GM10266 (cell line): Measurements from ENCODE around the gene MIOS.

Source experiments
- DNase-seq: peaks from one replicate; pipeline ENCODE4 v3.0.0; 2012; ENCODE audit errors: extremely low spot score
- TF ChIP-seq, protein P1 (sequence below): IDR thresholded peaks from 2 replicates; pipeline ENCODE4 v1.5.1; 2012; ENCODE audit warnings: mild to moderate bottlenecking, low read depth; ENCODE audit not compliant: control insufficient read depth, insufficient read depth; ENCODE audit errors: missing control alignments

MIOS gene

DNA sequence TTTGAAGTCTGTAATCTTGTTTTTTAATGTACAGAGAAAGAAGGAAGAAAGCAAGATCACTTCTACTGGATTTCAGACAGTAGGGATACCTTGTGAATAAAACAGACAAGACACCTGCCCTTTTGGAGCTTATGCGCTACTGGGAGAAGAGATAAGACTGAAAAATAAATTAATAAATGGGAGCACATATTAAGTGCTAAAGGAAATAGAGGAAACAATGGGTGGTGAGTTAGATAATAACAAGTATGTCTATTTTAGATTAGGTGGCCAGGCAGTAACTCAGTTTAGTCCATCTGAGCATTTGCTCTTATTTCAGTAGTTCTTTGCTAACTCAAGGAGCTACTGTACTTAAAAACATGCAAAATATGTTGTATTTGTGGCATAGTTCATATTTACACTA is 15.9 kb downstream of the MIOS start:
- TF ChIP-seq, protein P1, sequence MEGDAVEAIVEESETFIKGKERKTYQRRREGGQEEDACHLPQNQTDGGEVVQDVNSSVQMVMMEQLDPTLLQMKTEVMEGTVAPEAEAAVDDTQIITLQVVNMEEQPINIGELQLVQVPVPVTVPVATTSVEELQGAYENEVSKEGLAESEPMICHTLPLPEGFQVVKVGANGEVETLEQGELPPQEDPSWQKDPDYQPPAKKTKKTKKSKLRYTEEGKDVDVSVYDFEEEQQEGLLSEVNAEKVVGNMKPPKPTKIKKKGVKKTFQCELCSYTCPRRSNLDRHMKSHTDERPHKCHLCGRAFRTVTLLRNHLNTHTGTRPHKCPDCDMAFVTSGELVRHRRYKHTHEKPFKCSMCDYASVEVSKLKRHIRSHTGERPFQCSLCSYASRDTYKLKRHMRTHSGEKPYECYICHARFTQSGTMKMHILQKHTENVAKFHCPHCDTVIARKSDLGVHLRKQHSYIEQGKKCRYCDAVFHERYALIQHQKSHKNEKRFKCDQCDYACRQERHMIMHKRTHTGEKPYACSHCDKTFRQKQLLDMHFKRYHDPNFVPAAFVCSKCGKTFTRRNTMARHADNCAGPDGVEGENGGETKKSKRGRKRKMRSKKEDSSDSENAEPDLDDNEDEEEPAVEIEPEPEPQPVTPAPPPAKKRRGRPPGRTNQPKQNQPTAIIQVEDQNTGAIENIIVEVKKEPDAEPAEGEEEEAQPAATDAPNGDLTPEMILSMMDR, result no peak
- no peak for DNase-seq

DNA sequence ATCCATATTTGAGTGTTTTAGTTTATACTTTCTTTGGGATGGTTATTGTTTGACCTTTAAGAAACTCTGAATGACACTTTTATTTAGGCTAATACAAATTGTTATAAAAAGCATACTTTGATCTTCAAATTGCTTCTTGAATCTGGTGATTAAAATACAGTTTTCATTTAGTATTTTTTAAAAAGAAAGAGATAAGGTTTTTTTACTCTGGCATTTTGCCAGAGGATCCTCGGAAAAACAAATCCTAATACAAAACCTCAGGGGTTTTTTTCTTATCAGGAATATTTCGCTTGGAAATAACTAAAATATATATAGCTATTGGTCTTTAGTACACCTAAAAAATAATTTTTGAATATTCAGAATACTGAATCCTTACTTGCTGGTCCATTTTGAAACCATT is 17.0 kb downstream of the MIOS start:
- TF ChIP-seq, protein P1, result no peak
- no peak for DNase-seq

DNA sequence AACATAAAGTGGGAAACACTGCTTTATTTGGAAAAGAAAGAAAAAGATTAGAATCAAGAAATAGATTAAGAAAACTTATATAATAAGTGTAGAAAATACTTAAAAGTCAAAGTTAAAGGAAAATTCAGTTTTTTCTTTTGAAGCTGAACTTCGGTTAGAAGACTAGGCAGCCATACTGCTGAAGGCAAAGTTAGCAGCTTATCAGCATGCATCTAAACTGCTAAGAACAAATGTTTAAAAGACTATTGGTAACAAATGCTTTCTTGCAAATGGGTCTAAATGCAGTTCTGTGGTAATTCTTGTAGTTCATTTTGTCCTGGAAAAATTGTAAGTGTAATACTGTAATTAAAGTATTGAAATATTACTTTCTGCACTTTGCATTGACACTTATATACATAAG is 18.0 kb downstream of the MIOS start:
- no peak for DNase-seq
- TF ChIP-seq, protein P1, result no peak

DNA sequence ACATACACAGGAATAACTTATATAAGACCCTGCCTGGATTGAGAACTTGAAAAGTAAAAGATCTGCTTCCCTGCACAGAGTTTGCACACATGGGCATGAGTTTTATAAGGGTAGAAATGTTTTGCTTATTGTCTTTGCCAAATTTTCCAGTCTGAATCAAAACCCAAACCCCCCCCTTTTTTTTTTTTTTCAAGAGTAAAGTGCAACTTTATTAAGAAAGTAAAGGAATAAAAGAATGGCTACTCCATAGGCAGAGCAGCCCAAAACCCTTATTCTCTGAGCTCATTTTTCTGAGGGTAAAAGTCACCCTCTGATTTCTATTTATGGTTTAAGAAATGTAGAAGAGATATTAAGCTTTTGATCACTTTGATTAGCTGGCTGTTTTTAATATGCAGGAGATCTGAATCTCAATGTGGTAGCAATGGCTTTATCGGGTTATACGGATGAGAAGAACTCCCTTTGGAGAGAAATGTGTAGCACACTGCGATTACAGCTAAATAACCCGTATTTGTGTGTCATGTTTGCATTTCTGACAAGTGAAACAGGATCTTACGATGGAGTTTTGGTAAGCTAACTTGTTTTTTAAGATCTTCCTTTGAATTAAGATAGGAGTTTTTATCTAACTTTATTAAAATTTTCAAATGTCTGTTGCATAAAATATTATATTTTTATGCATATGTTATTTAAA is 18.7 kb downstream of the MIOS start:
- TF ChIP-seq, protein P1, result no peak
- no peak for DNase-seq

DNA sequence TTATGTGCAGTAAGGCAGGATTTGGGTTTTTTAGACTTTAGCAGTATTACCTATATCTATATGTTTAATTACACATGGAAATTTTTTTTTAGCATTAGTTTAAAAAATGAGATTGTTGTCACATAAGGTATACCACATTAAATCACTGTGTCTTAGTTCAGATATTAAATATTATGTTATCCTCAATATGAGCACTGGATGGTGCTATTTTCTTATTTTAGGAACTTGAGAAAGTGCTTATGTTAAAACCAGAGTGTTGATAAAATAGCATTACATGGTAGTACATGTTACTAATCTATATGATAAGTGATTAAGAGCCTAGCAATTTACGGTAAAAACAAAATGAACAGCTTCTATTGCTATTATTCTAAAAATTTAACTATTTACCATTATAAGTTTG is 28.8 kb downstream of the MIOS start:
- TF ChIP-seq, protein P1, result no peak
- no peak for DNase-seq

DNA sequence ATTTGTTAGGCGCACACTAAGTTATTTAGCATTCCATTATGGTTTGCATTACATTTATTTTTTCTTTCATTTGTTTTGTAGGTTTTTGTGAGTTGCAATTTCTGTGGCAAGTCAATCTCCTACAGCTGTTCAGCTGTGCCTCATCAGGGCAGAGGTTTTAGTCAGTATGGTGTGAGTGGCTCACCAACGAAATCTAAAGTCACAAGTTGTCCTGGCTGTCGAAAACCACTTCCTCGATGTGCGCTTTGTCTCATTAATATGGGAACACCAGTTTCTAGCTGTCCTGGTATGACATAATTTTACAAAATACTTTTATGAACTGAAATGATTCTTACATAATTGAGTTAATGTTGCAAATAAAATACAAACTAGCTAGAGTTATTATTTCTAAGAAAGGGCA is 29.5 kb downstream of the MIOS start:
- no peak for DNase-seq
- TF ChIP-seq, protein P1, result no peak

DNA sequence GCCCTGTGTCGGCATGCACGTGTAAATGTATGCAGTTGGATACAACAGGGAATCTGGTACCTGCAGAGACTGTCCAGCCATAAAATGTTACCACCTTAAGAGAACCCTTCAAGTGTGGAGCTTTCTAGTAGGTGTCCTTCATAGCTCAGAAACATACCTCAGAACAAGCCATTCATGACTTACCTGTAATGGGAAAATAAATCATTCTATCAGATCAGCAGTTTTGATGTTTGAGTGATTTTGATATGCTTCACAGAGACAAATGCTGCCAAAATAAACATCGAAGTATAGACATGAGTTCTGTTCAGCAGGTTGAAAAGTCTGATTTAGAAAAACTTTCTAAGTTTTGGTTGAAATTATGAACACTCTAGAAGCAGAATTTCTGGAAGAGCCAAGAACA is 40.3 kb downstream of the MIOS start:
- DNase-seq, result no peak
- TF ChIP-seq, protein P1, result no peak
